HCT116 (cell line): ENCODE results near the gene FAM131C. TPM values are rescaled to one million over a fixed set of nuclear protein-coding genes. Genes with fewer than 3 reads are reported as not detected.

Experiments used
- ATAC-seq: fragments of 200-7000 bp; cut with Tn5 transposase; 2 replicates; pipeline ENCODE4 v1.9.1; 2020; ENCODE audit warnings: mild to moderate bottlenecking, moderate library complexity
- BruUV-seq: library from RNA; stranded (reverse); fragments of 400-500 nt; replicated peaks from 2 replicates; lab custom pipeline; 2021; lab: Mats Ljungman, UMichigan
- CTCF ChIA-PET: fragments of 300-600 bp; sonication (Branson Sonifier 250); formaldehyde crosslinking; loops from one replicate; lab custom pipeline; 2021; ENCODE audit warnings: antibody characterized with exemption; lab: Charles Lee
- POLR2A ChIA-PET: fragments of 300-600, 350-600 bp; sonication (Branson Sonifier 250); formaldehyde crosslinking; loops from one replicate; lab custom pipeline; 2021; ENCODE audit warnings: antibody characterized with exemption; lab: Charles Lee
- RAD21 ChIA-PET, 2 experiments: fragments of 300-600 bp; sonication (Branson Sonifier 250); formaldehyde crosslinking; loops; one replicate each; lab custom pipeline; 2023; ENCODE audit warnings: low total read pairs in 2 of 2; ENCODE audit not compliant: uncharacterized antibody in 2 of 2, unreplicated experiment in 2 of 2, low non-redundant PET in 1 of 2; lab: Charles Lee
- DNase-seq: peaks from one replicate; pipeline ENCODE4 v3.0.0-alpha.2; 2010; ENCODE audit warnings: low read depth, low spot score
- H2AFZ ChIP-seq: fragments of 200-600 bp; shearing (Covaris generic), sonication (generic); 2 replicates; pipeline ENCODE4 v1.6.1; 2017; ENCODE audit warnings: low read depth, mixed run types, mixed read lengths, antibody characterized with exemption, low read length; ENCODE audit not compliant: poor library complexity, severe bottlenecking
- H3K27ac ChIP-seq: 2 replicates; pipeline ENCODE4 v1.5.1; 2012; ENCODE audit warnings: low read depth, low read length
- H3K27me3 ChIP-seq: fragments of 200-600 bp; sonication (generic); 2 replicates; pipeline ENCODE4 v1.6.1; 2016; ENCODE audit warnings: mixed run types, low read length, mixed read lengths; ENCODE audit not compliant: insufficient read depth
- H3K36me3 ChIP-seq, 2 experiments: fragments of 200-500 bp in 1 of 2; fragments of 200-600 bp in 1 of 2; sonication (Bioruptor generic) in 1 of 2; sonication (generic) in 1 of 2; 2 replicates each; pipeline versions ENCODE4 v1.5.1 to v1.6.1; 2014 to 2016; ENCODE audit warnings: low read length in 2 of 2, inconsistent platforms in 1 of 2, mixed read lengths in 1 of 2, mixed run types in 1 of 2; ENCODE audit not compliant: insufficient read depth in 2 of 2, control insufficient read depth in 1 of 2
- H3K4me1 ChIP-seq, 2 experiments: fragments of 200-600 bp in 1 of 2; sonication (generic) in 1 of 2; 2 replicates each; pipeline versions ENCODE4 v1.5.1 to v1.6.1; 2012 to 2017; ENCODE audit warnings: low read length in 2 of 2, inconsistent platforms in 1 of 2, mild to moderate bottlenecking in 1 of 2, mixed read lengths in 1 of 2, mixed run types in 1 of 2, moderate library complexity in 1 of 2; ENCODE audit not compliant: insufficient read depth in 2 of 2, control insufficient read depth in 1 of 2
- H3K4me2 ChIP-seq: fragments of 200-600 bp; sonication (generic); 2 replicates; pipeline ENCODE4 v1.6.1; 2017; ENCODE audit warnings: mixed run types, low read length, mixed read lengths
- H3K4me3 ChIP-seq, 2 experiments: fragments of 200-600 bp in 1 of 2; sonication (generic) in 1 of 2; replicated peaks in 1 of 2; 2 replicates each; pipeline ENCODE4 v1.5.1; 2011 to 2016; ENCODE audit warnings: low read length in 2 of 2, control low read depth in 1 of 2, low read depth in 1 of 2, mild to moderate bottlenecking in 1 of 2, mixed read lengths in 1 of 2, mixed run types in 1 of 2
- H3K79me2 ChIP-seq: fragments of 200-600 bp; sonication (generic); 2 replicates; pipeline ENCODE4 v1.6.1; 2017; ENCODE audit warnings: mild to moderate bottlenecking, mixed run types, low read length, moderate library complexity, mixed read lengths; ENCODE audit not compliant: insufficient read depth
- H3K9ac ChIP-seq: fragments of 200-600 bp; sonication (generic); 2 replicates; pipeline ENCODE4 v1.6.1; 2016; ENCODE audit warnings: low read length, mixed read lengths
- H3K9me2 ChIP-seq: fragments of 200-600 bp; sonication (generic), shearing (Covaris generic); 2 replicates; pipeline ENCODE4 v1.6.1; 2017; ENCODE audit warnings: mixed run types, mild to moderate bottlenecking, moderate library complexity; ENCODE audit not compliant: insufficient read depth
- H3K9me3 ChIP-seq, 2 experiments: fragments of 200-500 bp in 1 of 2; fragments of 200-600 bp in 1 of 2; sonication (Bioruptor generic) in 1 of 2; sonication (generic) in 1 of 2; 2 replicates each; pipeline ENCODE4 v1.6.1; 2014 to 2017; ENCODE audit warnings: low read length in 2 of 2, mixed read lengths in 2 of 2, inconsistent platforms in 1 of 2, low read depth in 1 of 2, mild to moderate bottlenecking in 1 of 2, mixed run types in 1 of 2, moderate library complexity in 1 of 2; ENCODE audit not compliant: control insufficient read depth in 1 of 2, insufficient read depth in 1 of 2
- H4K20me1 ChIP-seq: fragments of 200-600 bp; sonication (generic), shearing (Covaris generic); 2 replicates; pipeline ENCODE4 v1.6.1; 2017; ENCODE audit warnings: mixed run types, mild to moderate bottlenecking, moderate library complexity; ENCODE audit not compliant: insufficient read depth
- CBX3 ChIP-seq: IDR thresholded peaks from 2 replicates; pipeline ENCODE4 v1.6.1; 2012; ENCODE audit warnings: low read depth
- CEBPB ChIP-seq: IDR thresholded peaks from 2 replicates; pipeline ENCODE4 v1.6.1; 2012; ENCODE audit warnings: low read depth
- CTCF ChIP-seq, 3 experiments: fragments of 200-600 bp in 1 of 3; sonication (generic) in 1 of 3; IDR thresholded peaks in 2 of 3; conservative IDR thresholded peaks in 1 of 3; 2 replicates each; pipeline ENCODE4 v1.5.1; 2012 to 2017; ENCODE audit warnings: low read depth in 2 of 3, low read length in 2 of 3, antibody characterized with exemption in 1 of 3, borderline replicate concordance in 1 of 3, control low read depth in 1 of 3, mild to moderate bottlenecking in 1 of 3, mixed read lengths in 1 of 3, mixed run types in 1 of 3, moderate library complexity in 1 of 3; ENCODE audit not compliant: insufficient read depth in 1 of 3
- ELF1 ChIP-seq: IDR thresholded peaks from 2 replicates; pipeline ENCODE4 v1.6.1; 2012; ENCODE audit warnings: low read depth, borderline replicate concordance
- EZH2phosphoT487 ChIP-seq: fragments of 200-600 bp; IDR thresholded peaks from 2 replicates; pipeline ENCODE4 v1.6.1; 2018; ENCODE audit warnings: antibody characterized with exemption, borderline replicate concordance
- FOSL1 ChIP-seq: IDR thresholded peaks from 2 replicates; pipeline ENCODE4 v1.6.1; 2012; ENCODE audit warnings: low read depth
- JUND ChIP-seq: IDR thresholded peaks from 2 replicates; pipeline ENCODE4 v1.6.1; 2012
- MAX ChIP-seq: IDR thresholded peaks from 2 replicates; pipeline ENCODE4 v1.6.1; 2012
- POLR2A ChIP-seq: IDR thresholded peaks from 2 replicates; pipeline ENCODE4 v1.7.0; 2011; ENCODE audit warnings: borderline replicate concordance; ENCODE audit not compliant: insufficient read depth, insufficient read length; ENCODE audit errors: extremely low read depth
- POLR2AphosphoS5 ChIP-seq: IDR thresholded peaks from 2 replicates; pipeline ENCODE4 v1.6.1; 2011; ENCODE audit warnings: mild to moderate bottlenecking, low read depth, low read length, moderate library complexity
- SIN3A ChIP-seq: IDR thresholded peaks from 2 replicates; pipeline ENCODE4 v1.6.1; 2012; ENCODE audit warnings: low read depth
- SP1 ChIP-seq: IDR thresholded peaks from 2 replicates; pipeline ENCODE4 v1.6.1; 2012; ENCODE audit warnings: low read depth
- SRF ChIP-seq: IDR thresholded peaks from 2 replicates; pipeline ENCODE4 v1.6.1; 2012; ENCODE audit warnings: low read depth
- TCF7L2 ChIP-seq: IDR thresholded peaks from 2 replicates; pipeline ENCODE4 v1.7.0; 2011; ENCODE audit warnings: borderline replicate concordance, inconsistent platforms; ENCODE audit not compliant: insufficient read depth, insufficient read length; ENCODE audit errors: extremely low read depth
- YY1 ChIP-seq: IDR thresholded peaks from 2 replicates; pipeline ENCODE4 v1.6.1; 2011; ENCODE audit warnings: low read length, low read depth, moderate library complexity, mild to moderate bottlenecking; ENCODE audit not compliant: insufficient replicate concordance; ENCODE audit errors: extremely low read depth
- ZNF274 ChIP-seq: fragments of 200-500 bp; sonication (Bioruptor generic); IDR thresholded peaks from 2 replicates; pipeline ENCODE4 v1.6.1; 2014; ENCODE audit warnings: mild to moderate bottlenecking, low read depth, low read length, inconsistent platforms
- intact Hi-C: fragments of 100-400 bp; cut with micrococcal nuclease; formaldehyde crosslinking; loops from 2 replicates; pipeline ENCODE4 v1.10.0; 2022
- total RNA-seq: library from RNA; stranded (reverse); gene quantifications from one replicate; pipeline ENCODE4 v1.2.1, GENCODE V29; 2021; ENCODE audit not compliant: unreplicated experiment

FAM131C gene
- total RNA-seq, 1 experiment from 2014 or later = 11.6 TPM

GRCh38 chr1:16018749-16019643, 54.5 kb downstream of the FAM131C start:
- H3K9me2 ChIP-seq = no peaks in the 10 kb centered on the region
- ChIA-PET CTCF (no interaction called here), RAD21 (no interaction called here), POLR2A (no interaction called here)
- H4K20me1 ChIP-seq = no peaks in the 10 kb centered on the region
- H3K27ac ChIP-seq = no peak overlapping the region
- H3K4me1 ChIP-seq = peaks cover 0 to 11% of the 10 kb centered on the region in 2 experiments; a peak in 2 of 4 replicates
- no peaks in the 10 kb centered on the region for H3K79me2 ChIP-seq
- no peaks in the 10 kb centered on the region for H3K27me3 ChIP-seq
- H3K4me3 ChIP-seq = no peak overlapping the region
- intact Hi-C loops = no loop called here
- H3K4me2 ChIP-seq = no peak overlapping the region
- no TSS peak for BruUV-seq
- DNase-seq (no peak), ATAC-seq (no peak)
- no peaks in the 10 kb centered on the region for H3K9me3 ChIP-seq
- no peaks in the 10 kb centered on the region for H3K36me3 ChIP-seq
- no peak for TF ChIP-seq SP1
- TF ChIP-seq YY1 = no peak
- no peak for TF ChIP-seq ELF1
- TF ChIP-seq SRF = no peak
- TF ChIP-seq FOSL1 = no peak
- TF ChIP-seq POLR2AphosphoS5 = no peak
- TF ChIP-seq MAX = no peak
- no peak for TF ChIP-seq CBX3
- H3K9ac ChIP-seq = no peak overlapping the region
- H2AFZ ChIP-seq = no peak overlapping the region

- RAD21 ChIA-PET = no interaction called here
- POLR2A ChIA-PET = no interaction called here
- TF ChIP-seq MAX = no peak
- no peak for TF ChIP-seq SIN3A
- no peak for TF ChIP-seq CEBPB
- no peak for TF ChIP-seq YY1
- no peak for TF ChIP-seq ELF1
- no peak for TF ChIP-seq EZH2phosphoT487
- no peak for TF ChIP-seq FOSL1
- TF ChIP-seq SRF = no peak
- no peak for TF ChIP-seq ZNF274
- no peak for TF ChIP-seq CTCF (IDR thresholded peaks at IDR 0.05 in 2 of 3, conservative IDR thresholded peaks at IDR 0.05 in 1 of 3; ENCODE audit: borderline replicate concordance in 1 of 3, insufficient read depth in 1 of 3, low read depth in 2 of 3, low read length in 2 of 3)
- TF ChIP-seq POLR2A = no peak
- TF ChIP-seq JUND = no peak
- no peak for TF ChIP-seq TCF7L2
Measured at GRCh38 chr1:16018308-16018707, 55.1 kb downstream of the FAM131C start.

More at GRCh38 chr1:16018308-16018707, 55.1 kb downstream of the FAM131C start:
- intact Hi-C loops = no loop called here
- no peak overlapping the region for H3K4me3 ChIP-seq
- peaks cover 2 to 18% of the 10 kb centered on the region in 2 experiments; a peak in 3 of 4 replicates for H3K4me1 ChIP-seq
- CTCF ChIA-PET = no interaction called here
- no peak for ATAC-seq
- H3K36me3 ChIP-seq = no peaks in the 10 kb centered on the region
- H3K27me3 ChIP-seq = no peaks in the 10 kb centered on the region
- H3K9ac ChIP-seq = no peak overlapping the region
- H3K4me2 ChIP-seq = no peak overlapping the region
- no peak for DNase-seq
- H4K20me1 ChIP-seq = no peaks in the 10 kb centered on the region
- no peaks in the 10 kb centered on the region for H3K9me2 ChIP-seq
- no peaks in the 10 kb centered on the region for H3K9me3 ChIP-seq
- H3K27ac ChIP-seq = no peak overlapping the region
- no peak overlapping the region for H2AFZ ChIP-seq
- H3K79me2 ChIP-seq = no peaks in the 10 kb centered on the region
- no TSS peak for BruUV-seq
